WI38 (cell line): ENCODE results near the gene ZBTB48.
A peak's percentile ranks its signal among the peaks of the same experiment; 100 is the strongest.

Experiments used
- H3K4me3 ChIP-seq: 2 replicates; pipeline ENCODE4 v1.5.1; 2011; ENCODE audit warnings: low read depth, mild to moderate bottlenecking, control low read depth, low read length
- CTCF ChIP-seq: IDR thresholded peaks from 2 replicates; pipeline ENCODE4 v1.5.1; 2012; ENCODE audit warnings: low read depth, mild to moderate bottlenecking, control low read depth, low read length

The ZBTB48 gene

GRCh38 chr1:6574025-6574620 is 5.7 kb upstream of the ZBTB48 start:
- no peak overlapping the region for H3K4me3 ChIP-seq
- no peak for TF ChIP-seq CTCF

- no peak overlapping the region for H3K4me3 ChIP-seq
- no peak for TF ChIP-seq CTCF
Observed at GRCh38 chr1:6574818-6575217, 5.0 kb upstream of the ZBTB48 start.

GRCh38 chr1:6577831-6578525 is 1.8 kb upstream of the ZBTB48 start:
- no peak for TF ChIP-seq CTCF

GRCh38 chr1:6578624-6579373 is 995 bp upstream of the ZBTB48 start:
- no peak overlapping the region for H3K4me3 ChIP-seq
- no peak for TF ChIP-seq CTCF

More at GRCh38 chr1:6577831-6578525, 1.8 kb upstream of the ZBTB48 start:
- H3K4me3 ChIP-seq = no peak overlapping the region

GRCh38 chr1:6580119-6580592 is 362 bp downstream of the ZBTB48 start:
- H3K4me3 ChIP-seq = peak overlapping the region; percentile 82
- TF ChIP-seq CTCF = no peak

GRCh38 chr1:6580593-6581409 is 1.0 kb downstream of the ZBTB48 start:
- H3K4me3 ChIP-seq = peak overlapping the region; percentile 82
- TF ChIP-seq CTCF = no peak
